ENCODE data around the gene MYBPC2.

GRCh38 chr19:50420127-50420526, 12.6 kb upstream of the MYBPC2 start:
- TF ChIP-seq, protein P1, sequence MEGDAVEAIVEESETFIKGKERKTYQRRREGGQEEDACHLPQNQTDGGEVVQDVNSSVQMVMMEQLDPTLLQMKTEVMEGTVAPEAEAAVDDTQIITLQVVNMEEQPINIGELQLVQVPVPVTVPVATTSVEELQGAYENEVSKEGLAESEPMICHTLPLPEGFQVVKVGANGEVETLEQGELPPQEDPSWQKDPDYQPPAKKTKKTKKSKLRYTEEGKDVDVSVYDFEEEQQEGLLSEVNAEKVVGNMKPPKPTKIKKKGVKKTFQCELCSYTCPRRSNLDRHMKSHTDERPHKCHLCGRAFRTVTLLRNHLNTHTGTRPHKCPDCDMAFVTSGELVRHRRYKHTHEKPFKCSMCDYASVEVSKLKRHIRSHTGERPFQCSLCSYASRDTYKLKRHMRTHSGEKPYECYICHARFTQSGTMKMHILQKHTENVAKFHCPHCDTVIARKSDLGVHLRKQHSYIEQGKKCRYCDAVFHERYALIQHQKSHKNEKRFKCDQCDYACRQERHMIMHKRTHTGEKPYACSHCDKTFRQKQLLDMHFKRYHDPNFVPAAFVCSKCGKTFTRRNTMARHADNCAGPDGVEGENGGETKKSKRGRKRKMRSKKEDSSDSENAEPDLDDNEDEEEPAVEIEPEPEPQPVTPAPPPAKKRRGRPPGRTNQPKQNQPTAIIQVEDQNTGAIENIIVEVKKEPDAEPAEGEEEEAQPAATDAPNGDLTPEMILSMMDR (IDR thresholded peaks at IDR 0.05; ENCODE audit: insufficient read depth, low read length, poor library complexity, severe bottlenecking) = no peak
- TF ChIP-seq EZH2phosphoT487 (conservative IDR thresholded peaks at IDR 0.05; ENCODE audit: low read length) = no peak
